Measurements from ENCODE around the gene ABLIM1.

The ABLIM1 gene

GRCh38 chr10:114499630-114500190, 158.4 kb downstream of the ABLIM1 start:
- TF ChIP-seq POLR2AphosphoS5 (IDR thresholded peaks at IDR 0.05; ENCODE audit: low read depth, low read length) = no peak
- no peak for TF ChIP-seq TAF1 (IDR thresholded peaks at IDR 0.05; ENCODE audit: borderline replicate concordance, insufficient read depth, low read length)
- TF ChIP-seq SIN3A (IDR thresholded peaks at IDR 0.05; ENCODE audit: borderline replicate concordance, insufficient read depth, low read length) = no peak
- TF ChIP-seq, protein P1, sequence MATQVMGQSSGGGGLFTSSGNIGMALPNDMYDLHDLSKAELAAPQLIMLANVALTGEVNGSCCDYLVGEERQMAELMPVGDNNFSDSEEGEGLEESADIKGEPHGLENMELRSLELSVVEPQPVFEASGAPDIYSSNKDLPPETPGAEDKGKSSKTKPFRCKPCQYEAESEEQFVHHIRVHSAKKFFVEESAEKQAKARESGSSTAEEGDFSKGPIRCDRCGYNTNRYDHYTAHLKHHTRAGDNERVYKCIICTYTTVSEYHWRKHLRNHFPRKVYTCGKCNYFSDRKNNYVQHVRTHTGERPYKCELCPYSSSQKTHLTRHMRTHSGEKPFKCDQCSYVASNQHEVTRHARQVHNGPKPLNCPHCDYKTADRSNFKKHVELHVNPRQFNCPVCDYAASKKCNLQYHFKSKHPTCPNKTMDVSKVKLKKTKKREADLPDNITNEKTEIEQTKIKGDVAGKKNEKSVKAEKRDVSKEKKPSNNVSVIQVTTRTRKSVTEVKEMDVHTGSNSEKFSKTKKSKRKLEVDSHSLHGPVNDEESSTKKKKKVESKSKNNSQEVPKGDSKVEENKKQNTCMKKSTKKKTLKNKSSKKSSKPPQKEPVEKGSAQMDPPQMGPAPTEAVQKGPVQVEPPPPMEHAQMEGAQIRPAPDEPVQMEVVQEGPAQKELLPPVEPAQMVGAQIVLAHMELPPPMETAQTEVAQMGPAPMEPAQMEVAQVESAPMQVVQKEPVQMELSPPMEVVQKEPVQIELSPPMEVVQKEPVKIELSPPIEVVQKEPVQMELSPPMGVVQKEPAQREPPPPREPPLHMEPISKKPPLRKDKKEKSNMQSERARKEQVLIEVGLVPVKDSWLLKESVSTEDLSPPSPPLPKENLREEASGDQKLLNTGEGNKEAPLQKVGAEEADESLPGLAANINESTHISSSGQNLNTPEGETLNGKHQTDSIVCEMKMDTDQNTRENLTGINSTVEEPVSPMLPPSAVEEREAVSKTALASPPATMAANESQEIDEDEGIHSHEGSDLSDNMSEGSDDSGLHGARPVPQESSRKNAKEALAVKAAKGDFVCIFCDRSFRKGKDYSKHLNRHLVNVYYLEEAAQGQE (IDR thresholded peaks at IDR 0.05; ENCODE audit: insufficient read depth in 1 of 2, low read depth in 2 of 2, low read length in 2 of 2) = no peak

- TF ChIP-seq SIN3A (IDR thresholded peaks at IDR 0.05; ENCODE audit: borderline replicate concordance, insufficient read depth, low read length) (no peak), POLR2AphosphoS5 (IDR thresholded peaks at IDR 0.05; ENCODE audit: low read depth, low read length) (no peak), FOXP2 (optimal IDR thresholded peaks at IDR 0.05; ENCODE audit: borderline replicate concordance, extremely low read depth, extremely low read length, insufficient read depth) (no peak), TAF1 (IDR thresholded peaks at IDR 0.05; ENCODE audit: borderline replicate concordance, insufficient read depth, low read length) (no peak)
- TF ChIP-seq, protein P1 (IDR thresholded peaks at IDR 0.05; ENCODE audit: insufficient read depth in 1 of 2, low read depth in 2 of 2, low read length in 2 of 2) = no peak
Observed at GRCh38 chr10:114499116-114499515, 159.0 kb downstream of the ABLIM1 start.

GRCh38 chr10:114498413-114499111, 159.5 kb downstream of the ABLIM1 start:
- TF ChIP-seq TAF1 (IDR thresholded peaks at IDR 0.05; ENCODE audit: borderline replicate concordance, insufficient read depth, low read length) = no peak
- TF ChIP-seq FOXP2 (optimal IDR thresholded peaks at IDR 0.05; ENCODE audit: borderline replicate concordance, extremely low read depth, extremely low read length, insufficient read depth) = no peak
- no peak for TF ChIP-seq SIN3A (IDR thresholded peaks at IDR 0.05; ENCODE audit: borderline replicate concordance, insufficient read depth, low read length)
- no peak for TF ChIP-seq POLR2AphosphoS5 (IDR thresholded peaks at IDR 0.05; ENCODE audit: low read depth, low read length)
- TF ChIP-seq, protein P1 (IDR thresholded peaks at IDR 0.05; ENCODE audit: insufficient read depth in 1 of 2, low read depth in 2 of 2, low read length in 2 of 2) = no peak

GRCh38 chr10:114495303-114495702, 162.8 kb downstream of the ABLIM1 start:
- TF ChIP-seq POLR2AphosphoS5 (IDR thresholded peaks at IDR 0.05; ENCODE audit: low read depth, low read length) (no peak), SIN3A (IDR thresholded peaks at IDR 0.05; ENCODE audit: borderline replicate concordance, insufficient read depth, low read length) (no peak), FOXP2 (optimal IDR thresholded peaks at IDR 0.05; ENCODE audit: borderline replicate concordance, extremely low read depth, extremely low read length, insufficient read depth) (no peak), TAF1 (IDR thresholded peaks at IDR 0.05; ENCODE audit: borderline replicate concordance, insufficient read depth, low read length) (no peak)
- TF ChIP-seq, protein P1 (IDR thresholded peaks at IDR 0.05; ENCODE audit: insufficient read depth in 1 of 2, low read depth in 2 of 2, low read length in 2 of 2) = no peak
